ENCODE data around the gene CD302. TPM values are rescaled to one million over a fixed set of nuclear protein-coding genes. Genes with fewer than 3 reads are reported as not detected.

CD302 gene
- total and polyA plus RNA-seq, 2 donors (not counting 1 experiment from before 2014, with no cell fraction given), result 0.72 to 1.5 TPM

DNA sequence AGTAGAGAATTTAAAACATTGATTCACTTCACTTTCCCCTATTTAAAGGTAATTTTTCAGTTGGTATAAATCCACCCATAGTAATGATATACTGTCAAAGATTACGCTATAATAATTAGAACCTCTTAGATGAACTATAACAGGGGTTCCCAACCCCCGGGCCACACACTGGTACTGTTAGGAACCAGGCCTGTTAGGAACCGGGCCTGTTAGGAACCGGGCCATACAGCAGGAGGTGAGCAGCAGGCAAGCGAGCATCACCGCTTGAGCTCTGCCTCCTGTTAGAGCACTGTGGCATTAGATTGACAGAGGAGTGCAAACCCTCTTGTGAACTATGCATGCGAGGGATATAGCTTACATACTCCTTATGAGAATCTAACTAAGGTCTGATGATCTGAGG lies 34.0 kb upstream of the CD302 start:
- CTCF ChIA-PET, result no interaction called here
- H3K4me1 ChIP-seq (ENCODE audit: control insufficient read depth in 2 of 2, insufficient read depth in 2 of 2, low read length in 2 of 2), result no peaks in the 10 kb centered on the region
- H3K4me3 Mint-ChIP-seq, result no peak overlapping the region
- no peak overlapping the region for H3K4me3 ChIP-seq (ENCODE audit: control extremely low read depth in 1 of 5, extremely low read depth in 1 of 5, insufficient read depth in 1 of 5, low read depth in 2 of 5, low read length in 4 of 5)
- no peak for ATAC-seq (ENCODE audit: low read depth)
- H3K27ac Mint-ChIP-seq, result no peak overlapping the region
- no peak overlapping the region for H2AFZ ChIP-seq (ENCODE audit: insufficient read depth, low read depth, low read length, poor library complexity, severe bottlenecking)
- no peak overlapping the region for H3K27ac ChIP-seq (ENCODE audit: low read length in 2 of 2)
- no peaks in the 10 kb centered on the region for H3K9me3 ChIP-seq (ENCODE audit: control extremely low read depth in 1 of 3, control insufficient read depth in 2 of 3, insufficient read depth in 1 of 3, low read length in 2 of 3)
- no peak for DNase-seq
- peaks cover 0 to 51% of the 10 kb centered on the region in 2 experiments for H3K36me3 ChIP-seq (replicated peaks in 1 of 2; ENCODE audit: control extremely low read depth in 1 of 2, control insufficient read depth in 1 of 2, extremely low read depth in 1 of 2, insufficient read depth in 2 of 2, low read length in 1 of 2)
- POLR2A ChIA-PET, result no interaction called here
- no peak for TF ChIP-seq CTCF (IDR thresholded peaks at IDR 0.05)
- no peak for TF ChIP-seq EZH2 (IDR thresholded peaks at IDR 0.05; ENCODE audit: borderline replicate concordance, insufficient read depth, low read depth, low read length, poor library complexity, severe bottlenecking)
- H3K27me3 Mint-ChIP-seq, result no peaks in the 10 kb centered on the region
- no peaks in the 10 kb centered on the region for H3K79me2 ChIP-seq (ENCODE audit: control insufficient read depth, insufficient read depth, low read length)
- H3K4me1 Mint-ChIP-seq, result no peaks in the 10 kb centered on the region
- H3K9ac ChIP-seq (ENCODE audit: low read length), result no peak overlapping the region
- 100% methylated on average over 4 of the region's 7 CpGs for WGBS (ENCODE audit: insufficient coverage)
- peaks cover 2% of the 10 kb centered on the region for H3K9me3 Mint-ChIP-seq (ENCODE audit: insufficient read depth)
- intact Hi-C loops (cut with micrococcal nuclease), result no loop called here
- H3K4me2 ChIP-seq (replicated peaks; ENCODE audit: low read depth, low read length, poor library complexity, severe bottlenecking), result no peak overlapping the region
- H3K27me3 ChIP-seq (replicated peaks in 1 of 4; ENCODE audit: control extremely low read depth in 1 of 4, control insufficient read depth in 3 of 4, insufficient read depth in 4 of 4, low read length in 3 of 4), result no peaks in the 10 kb centered on the region
- no peaks in the 10 kb centered on the region for H4K20me1 ChIP-seq (ENCODE audit: control insufficient read depth, insufficient read depth, low read length, poor library complexity, severe bottlenecking)

DNA sequence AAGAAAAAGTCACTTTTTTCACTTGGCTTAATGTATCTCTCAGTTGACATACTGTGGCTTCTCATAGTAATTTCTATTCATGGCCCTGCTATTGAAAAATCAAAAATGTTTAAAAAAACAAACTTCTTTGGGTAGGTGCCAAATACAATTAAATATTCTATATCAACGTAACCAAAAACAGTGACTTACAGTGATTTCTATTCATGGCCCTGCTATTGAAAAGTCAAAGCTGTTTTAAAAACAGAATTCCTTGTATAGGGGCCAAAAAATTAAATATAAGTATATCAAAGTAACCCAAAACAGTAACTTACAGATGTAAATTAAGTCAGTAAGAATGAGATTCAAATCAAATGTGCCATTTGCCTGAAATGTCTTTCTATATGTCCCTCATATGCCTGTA lies 31.4 kb upstream of the CD302 start:
- ChIA-PET POLR2A (no interaction called here), CTCF (no interaction called here)
- Histone ChIP-seq H3K36me3 (replicated peaks in 1 of 2; ENCODE audit: control extremely low read depth in 1 of 2, control insufficient read depth in 1 of 2, extremely low read depth in 1 of 2, insufficient read depth in 2 of 2, low read length in 1 of 2) (peaks cover 0 to 32% of the 10 kb centered on the region in 2 experiments), H3K79me2 (ENCODE audit: control insufficient read depth, insufficient read depth, low read length) (no peaks in the 10 kb centered on the region), H3K4me1 (ENCODE audit: control insufficient read depth in 2 of 2, insufficient read depth in 2 of 2, low read length in 2 of 2) (no peaks in the 10 kb centered on the region), H3K9ac (ENCODE audit: low read length) (no peak overlapping the region), H3K4me2 (replicated peaks; ENCODE audit: low read depth, low read length, poor library complexity, severe bottlenecking) (no peak overlapping the region), H3K9me3 (ENCODE audit: control extremely low read depth in 1 of 3, control insufficient read depth in 2 of 3, insufficient read depth in 1 of 3, low read length in 2 of 3) (no peaks in the 10 kb centered on the region), H4K20me1 (ENCODE audit: control insufficient read depth, insufficient read depth, low read length, poor library complexity, severe bottlenecking) (no peaks in the 10 kb centered on the region), H3K4me3 (ENCODE audit: control extremely low read depth in 1 of 5, extremely low read depth in 1 of 5, insufficient read depth in 1 of 5, low read depth in 2 of 5, low read length in 4 of 5) (no peak overlapping the region), H2AFZ (ENCODE audit: insufficient read depth, low read depth, low read length, poor library complexity, severe bottlenecking) (no peak overlapping the region), H3K27ac (ENCODE audit: low read length in 2 of 2) (no peak overlapping the region), H3K27me3 (replicated peaks in 1 of 4; ENCODE audit: control extremely low read depth in 1 of 4, control insufficient read depth in 3 of 4, insufficient read depth in 4 of 4, low read length in 3 of 4) (no peaks in the 10 kb centered on the region)
- no peak for ATAC-seq (ENCODE audit: low read depth)
- H3K27me3 Mint-ChIP-seq, result no peaks in the 10 kb centered on the region
- no peak for TF ChIP-seq EZH2 (IDR thresholded peaks at IDR 0.05; ENCODE audit: borderline replicate concordance, insufficient read depth, low read depth, low read length, poor library complexity, severe bottlenecking)
- no peak for TF ChIP-seq CTCF (IDR thresholded peaks at IDR 0.05)
- no peak for DNase-seq
- intact Hi-C loops (cut with micrococcal nuclease), result no loop called here
- H3K27ac Mint-ChIP-seq, result no peak overlapping the region
- no CpG with 5 or more reads among the region's 1 CpG for WGBS (ENCODE audit: insufficient coverage)
- H3K9me3 Mint-ChIP-seq (ENCODE audit: insufficient read depth), result peaks cover 2% of the 10 kb centered on the region
- no peak overlapping the region for H3K4me3 Mint-ChIP-seq
- H3K4me1 Mint-ChIP-seq, result no peaks in the 10 kb centered on the region
